HG03103 (cell line): ENCODE data around the gene FFAR4.
"Not testable (repeated sequence)": the region's sequence is repeated elsewhere in the genome, so short reads cannot be mapped to it uniquely, and the experiment has no call there.

Experiments
- ATAC-seq: cut with Tn5 transposase; IDR thresholded peaks from one replicate; pipeline ENCODE4 v1.9.1; 2021; ENCODE audit warnings: low read depth; ENCODE audit not compliant: unreplicated experiment

The FFAR4 gene

GRCh38 chr10:93566435-93567276 lies at the start of gene FFAR4:
TSS of gene FFAR4 (plus strand) at chr10:93566665. CDS start at chr10:93566721, 56 bp downstream.
- no peak for ATAC-seq

- ATAC-seq = no peak
Measured at GRCh38 chr10:93518531-93518930, 47.9 kb upstream of the FFAR4 start.

- ATAC-seq = no peak
Measured at GRCh38 chr10:93535293-93535692, 31.2 kb upstream of the FFAR4 start.

GRCh38 chr10:93540871-93541270 lies 25.6 kb upstream of the FFAR4 start:
- ATAC-seq = not testable (repeated sequence)

GRCh38 chr10:93541402-93542357 lies 24.8 kb upstream of the FFAR4 start:
- no peak for ATAC-seq

- no peak for ATAC-seq
Measured at GRCh38 chr10:93542358-93542791, 24.1 kb upstream of the FFAR4 start.

GRCh38 chr10:93546995-93547394 lies 19.5 kb upstream of the FFAR4 start:
- not testable (repeated sequence) for ATAC-seq

GRCh38 chr10:93547522-93547921 lies 18.9 kb upstream of the FFAR4 start:
- no peak for ATAC-seq

- ATAC-seq = no peak
Measured at GRCh38 chr10:93548376-93549071, 17.9 kb upstream of the FFAR4 start.

GRCh38 chr10:93550606-93551005 lies 15.9 kb upstream of the FFAR4 start:
- no peak for ATAC-seq

GRCh38 chr10:93552780-93553179 lies 13.7 kb upstream of the FFAR4 start:
- ATAC-seq = no peak

GRCh38 chr10:93553482-93554315 lies 12.8 kb upstream of the FFAR4 start:
- ATAC-seq = no peak

- ATAC-seq = no peak
Measured at GRCh38 chr10:93554316-93554663, 12.2 kb upstream of the FFAR4 start.

GRCh38 chr10:93554760-93555432 lies 11.6 kb upstream of the FFAR4 start:
- no peak for ATAC-seq

GRCh38 chr10:93559490-93559889 lies 7.0 kb upstream of the FFAR4 start:
- no peak for ATAC-seq

- no peak for ATAC-seq
Measured at GRCh38 chr10:93560541-93560940, 5.9 kb upstream of the FFAR4 start.

GRCh38 chr10:93565446-93565845 lies 1.0 kb upstream of the FFAR4 start:
- no peak for ATAC-seq

- no peak for ATAC-seq
Measured at GRCh38 chr10:93567277-93568104, 1.0 kb downstream of the FFAR4 start.

GRCh38 chr10:93568105-93568390 lies 1.6 kb downstream of the FFAR4 start:
- ATAC-seq = no peak
